Loucy (cell line): ENCODE measurements around the gene DHRS4.
"Not testable (repeated sequence)": the region's sequence is repeated elsewhere in the genome, so short reads cannot be mapped to it uniquely, and the experiment has no call there.

ENCODE experiments used
- H2AFZ ChIP-seq: fragments of 200-600 bp; sonication (generic); 2 replicates; pipeline ENCODE4 v1.6.0; 2016; ENCODE audit warnings: antibody characterized with exemption, mild to moderate bottlenecking, low read length, moderate library complexity
- H3F3A ChIP-seq: fragments of 200-600 bp; 2 replicates; pipeline ENCODE4 v1.6.0; 2016; ENCODE audit warnings: antibody characterized with exemption, low read depth, mild to moderate bottlenecking
- H3K27me3 ChIP-seq: fragments of 200-600 bp; sonication (generic); 2 replicates; pipeline ENCODE4 v1.6.1; 2014; ENCODE audit warnings: low read length, mild to moderate bottlenecking; ENCODE audit not compliant: insufficient read depth, poor library complexity, severe bottlenecking
- H3K36me3 ChIP-seq: fragments of 200-600 bp; sonication (generic); 2 replicates; pipeline ENCODE4 v1.6.1; 2016; ENCODE audit warnings: low read length; ENCODE audit not compliant: insufficient read depth
- H3K4me1 ChIP-seq: fragments of 200-600 bp; sonication (generic); 2 replicates; pipeline ENCODE4 v1.5.1; 2014; ENCODE audit warnings: low read length, mild to moderate bottlenecking; ENCODE audit not compliant: insufficient read depth, poor library complexity, severe bottlenecking
- H3K4me2 ChIP-seq: fragments of 200-600 bp; sonication (generic); 2 replicates; pipeline ENCODE4 v1.6.0; 2014; ENCODE audit warnings: antibody characterized with exemption, low read length, low read depth, mild to moderate bottlenecking; ENCODE audit not compliant: poor library complexity, severe bottlenecking
- H3K4me3 ChIP-seq: fragments of 200-600 bp; sonication (generic); 2 replicates; pipeline ENCODE4 v1.5.1; 2014; ENCODE audit warnings: low read length, mild to moderate bottlenecking, mixed read lengths; ENCODE audit not compliant: poor library complexity, severe bottlenecking
- H3K79me2 ChIP-seq: fragments of 200-600 bp; sonication (generic); 2 replicates; pipeline ENCODE4 v1.6.1; 2014; ENCODE audit warnings: low read length; ENCODE audit not compliant: insufficient read depth
- H3K9ac ChIP-seq: fragments of 200-600 bp; sonication (generic); 2 replicates; pipeline ENCODE4 v1.6.0; 2014; ENCODE audit warnings: mild to moderate bottlenecking, low read depth, low read length, moderate library complexity; ENCODE audit not compliant: poor library complexity, severe bottlenecking
- H3K9me2 ChIP-seq: fragments of 200-600 bp; sonication (generic); replicated peaks from 2 replicates; pipeline ENCODE4 v1.6.1; 2016; ENCODE audit warnings: low read depth, low read length, mixed read lengths
- H3K9me3 ChIP-seq: fragments of 200-600 bp; sonication (generic); 2 replicates; pipeline ENCODE4 v1.6.1; 2014; ENCODE audit warnings: mild to moderate bottlenecking, antibody characterized with exemption, low read length, low read depth; ENCODE audit not compliant: insufficient read depth
- H4K20me1 ChIP-seq: fragments of 200-600 bp; sonication (generic); 2 replicates; pipeline ENCODE4 v1.6.0; 2014; ENCODE audit warnings: antibody characterized with exemption, low read length, mild to moderate bottlenecking; ENCODE audit not compliant: insufficient read depth, poor library complexity, severe bottlenecking
- EZH2phosphoT487 ChIP-seq: fragments of 200-600 bp; IDR thresholded peaks from 2 replicates; pipeline ENCODE4 v1.6.1; 2018; ENCODE audit warnings: antibody characterized with exemption, mild to moderate bottlenecking, moderate library complexity, borderline replicate concordance
- TF ChIP-seq, protein P1 (sequence below): fragments of 200-600 bp; sonication (generic); conservative IDR thresholded peaks from 2 replicates; pipeline ENCODE4 v1.5.1; 2014; ENCODE audit warnings: mild to moderate bottlenecking, antibody characterized with exemption, low read length

DHRS4 gene

DNA sequence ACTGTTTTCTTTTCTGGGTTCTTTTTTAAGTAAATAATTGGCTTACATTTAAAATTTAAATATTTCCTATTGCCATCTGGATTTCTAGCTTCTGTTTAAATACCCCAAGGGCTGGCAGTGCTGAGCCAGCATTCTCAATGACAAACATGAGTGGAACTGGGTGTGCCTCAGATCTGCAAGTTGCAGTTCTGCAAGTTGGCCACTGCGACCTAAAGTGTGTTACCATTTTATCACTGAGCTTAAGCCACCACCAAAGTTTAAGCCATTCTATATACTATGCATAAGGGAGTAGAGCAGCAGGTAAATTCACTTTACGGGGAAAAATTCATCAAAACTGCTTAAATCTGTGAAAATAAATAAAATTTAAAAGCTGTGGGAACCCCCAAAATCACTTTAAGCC, 23.6 kb downstream of the DHRS4 start:
- H3F3A ChIP-seq, H4K20me1 ChIP-seq, H3K4me2 ChIP-seq, H2AFZ ChIP-seq, H3K9me3 ChIP-seq, H3K4me3 ChIP-seq, H3K79me2 ChIP-seq, H3K36me3 ChIP-seq, H3K4me1 ChIP-seq, H3K9me2 ChIP-seq, H3K27me3 ChIP-seq, H3K9ac ChIP-seq: not testable (repeated sequence)
- TF ChIP-seq, protein P1, sequence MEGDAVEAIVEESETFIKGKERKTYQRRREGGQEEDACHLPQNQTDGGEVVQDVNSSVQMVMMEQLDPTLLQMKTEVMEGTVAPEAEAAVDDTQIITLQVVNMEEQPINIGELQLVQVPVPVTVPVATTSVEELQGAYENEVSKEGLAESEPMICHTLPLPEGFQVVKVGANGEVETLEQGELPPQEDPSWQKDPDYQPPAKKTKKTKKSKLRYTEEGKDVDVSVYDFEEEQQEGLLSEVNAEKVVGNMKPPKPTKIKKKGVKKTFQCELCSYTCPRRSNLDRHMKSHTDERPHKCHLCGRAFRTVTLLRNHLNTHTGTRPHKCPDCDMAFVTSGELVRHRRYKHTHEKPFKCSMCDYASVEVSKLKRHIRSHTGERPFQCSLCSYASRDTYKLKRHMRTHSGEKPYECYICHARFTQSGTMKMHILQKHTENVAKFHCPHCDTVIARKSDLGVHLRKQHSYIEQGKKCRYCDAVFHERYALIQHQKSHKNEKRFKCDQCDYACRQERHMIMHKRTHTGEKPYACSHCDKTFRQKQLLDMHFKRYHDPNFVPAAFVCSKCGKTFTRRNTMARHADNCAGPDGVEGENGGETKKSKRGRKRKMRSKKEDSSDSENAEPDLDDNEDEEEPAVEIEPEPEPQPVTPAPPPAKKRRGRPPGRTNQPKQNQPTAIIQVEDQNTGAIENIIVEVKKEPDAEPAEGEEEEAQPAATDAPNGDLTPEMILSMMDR: peak; percentile 51

DNA sequence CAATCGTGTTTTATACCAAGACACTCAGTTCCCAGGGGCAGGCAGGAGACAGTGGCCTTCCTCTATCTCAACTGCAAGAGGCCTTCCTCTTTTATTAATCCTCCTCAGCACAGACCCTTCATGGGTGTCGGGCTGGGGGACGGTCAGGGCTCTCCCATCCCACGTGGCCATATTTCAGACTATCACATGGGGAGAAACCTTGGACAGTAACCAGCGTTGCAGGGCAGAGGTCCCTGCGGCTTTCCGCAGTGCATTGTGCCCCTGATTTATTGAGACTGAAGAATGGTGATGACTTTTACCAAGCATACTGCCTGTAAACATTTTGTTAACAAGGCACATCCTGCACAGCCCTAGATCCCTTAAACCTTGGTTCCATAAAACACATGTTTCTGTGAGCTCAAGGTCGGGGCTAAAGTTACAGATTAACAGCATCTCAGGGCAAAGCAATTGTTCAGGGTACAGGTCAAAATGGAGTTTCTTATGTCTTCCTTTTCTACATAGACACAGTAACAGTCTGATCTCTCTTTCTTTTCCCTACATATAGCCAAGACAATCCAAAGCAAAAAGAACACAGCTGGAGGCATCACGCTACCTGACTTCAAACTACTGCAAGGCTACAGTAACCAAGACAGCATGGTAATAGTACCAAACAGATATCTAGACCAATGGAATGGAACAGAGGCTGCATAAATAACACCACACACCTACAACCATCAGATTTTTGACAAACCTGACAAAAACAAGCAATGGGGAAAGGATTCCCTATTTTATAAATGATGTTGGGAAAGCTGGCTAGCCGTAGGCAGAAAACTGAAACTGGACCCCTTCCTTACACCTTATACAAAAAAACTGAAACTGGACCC, 28.6 kb downstream of the DHRS4 start:
- H3K4me2 ChIP-seq, H3F3A ChIP-seq, H3K9ac ChIP-seq, H3K4me1 ChIP-seq, H3K27me3 ChIP-seq, H3K79me2 ChIP-seq, H3K9me2 ChIP-seq, H3K9me3 ChIP-seq, H4K20me1 ChIP-seq, H2AFZ ChIP-seq, H3K36me3 ChIP-seq, H3K4me3 ChIP-seq: not testable (repeated sequence)

DNA sequence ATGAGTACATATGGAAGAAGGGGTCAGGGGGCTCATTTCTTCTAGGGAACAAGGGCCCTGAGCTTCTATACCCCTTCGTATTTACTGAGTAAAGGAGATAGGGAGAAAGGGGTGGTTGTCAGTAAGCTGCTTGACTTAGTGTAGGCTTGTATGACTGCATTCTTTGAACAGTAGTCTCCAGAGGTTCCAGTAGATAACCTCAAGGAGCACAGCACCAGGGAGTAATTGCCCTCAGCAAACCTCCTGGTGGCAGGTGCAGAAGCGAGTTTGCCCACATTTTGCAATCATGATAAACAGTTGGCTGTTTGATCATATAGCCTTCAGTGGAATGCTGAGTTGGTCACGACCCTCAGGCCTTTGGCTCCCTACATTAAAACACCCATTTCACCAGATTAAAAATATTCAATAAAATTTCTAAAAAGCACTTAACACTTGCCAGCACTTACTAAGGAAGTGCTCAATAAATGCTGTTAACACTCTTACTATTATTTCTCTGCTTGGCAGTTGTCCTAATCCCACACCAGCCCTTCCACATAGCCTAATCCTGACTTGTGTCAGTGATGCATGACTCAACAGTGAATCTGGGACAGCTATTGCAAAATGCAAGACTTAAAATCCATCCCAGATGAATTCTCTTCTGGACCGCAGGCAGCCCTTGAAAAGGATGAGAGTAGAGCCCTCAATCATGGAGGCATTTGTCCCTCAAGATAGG, 31.5 kb downstream of the DHRS4 start:
- Histone ChIP-seq H3K4me1 (peaks cover 8% of the 10 kb centered on the region), H3K9me2 (no peaks in the 10 kb centered on the region), H3K27me3 (no peaks in the 10 kb centered on the region), H4K20me1 (no peaks in the 10 kb centered on the region), H3K9me3 (no peaks in the 10 kb centered on the region), H3K4me3 (no peak overlapping the region), H2AFZ (no peak overlapping the region), H3K4me2 (no peak overlapping the region), H3K79me2 (peaks cover 9% of the 10 kb centered on the region), H3K36me3 (no peaks in the 10 kb centered on the region), H3F3A (no peaks in the 10 kb centered on the region), H3K9ac (no peak overlapping the region)
- TF ChIP-seq, protein P1: no peak
- TF ChIP-seq EZH2phosphoT487: no peak

DNA sequence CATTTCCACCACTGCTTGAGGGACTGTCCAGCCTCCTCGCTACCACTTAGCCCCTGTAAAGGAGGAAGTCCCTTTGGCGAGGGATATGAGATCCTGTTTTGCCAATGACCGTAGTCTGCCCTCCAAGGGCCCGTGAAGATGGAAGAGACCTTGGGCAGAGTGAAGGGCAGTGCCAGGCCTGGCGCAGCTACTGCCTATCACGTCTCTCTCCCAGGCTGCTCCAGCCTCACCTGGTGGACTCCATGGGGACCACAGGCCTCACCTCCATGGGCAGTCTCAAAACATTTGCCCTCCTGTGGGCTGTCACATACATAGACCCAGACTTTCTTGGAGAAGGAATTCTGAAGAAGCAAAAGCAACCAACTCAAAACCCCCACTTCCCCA, 34.6 kb downstream of the DHRS4 start:
- peak overlapping the region; percentile 86 for H3K4me3 ChIP-seq
- H3K4me1 ChIP-seq, H3K36me3 ChIP-seq, H2AFZ ChIP-seq, H3K9me3 ChIP-seq, H3K79me2 ChIP-seq, H4K20me1 ChIP-seq, H3K9me2 ChIP-seq, H3K27me3 ChIP-seq, H3F3A ChIP-seq: not testable (repeated sequence)
- H3K9ac ChIP-seq: peak overlapping the region; percentile 95
- peak overlapping the region; percentile 57 for H3K4me2 ChIP-seq

DNA sequence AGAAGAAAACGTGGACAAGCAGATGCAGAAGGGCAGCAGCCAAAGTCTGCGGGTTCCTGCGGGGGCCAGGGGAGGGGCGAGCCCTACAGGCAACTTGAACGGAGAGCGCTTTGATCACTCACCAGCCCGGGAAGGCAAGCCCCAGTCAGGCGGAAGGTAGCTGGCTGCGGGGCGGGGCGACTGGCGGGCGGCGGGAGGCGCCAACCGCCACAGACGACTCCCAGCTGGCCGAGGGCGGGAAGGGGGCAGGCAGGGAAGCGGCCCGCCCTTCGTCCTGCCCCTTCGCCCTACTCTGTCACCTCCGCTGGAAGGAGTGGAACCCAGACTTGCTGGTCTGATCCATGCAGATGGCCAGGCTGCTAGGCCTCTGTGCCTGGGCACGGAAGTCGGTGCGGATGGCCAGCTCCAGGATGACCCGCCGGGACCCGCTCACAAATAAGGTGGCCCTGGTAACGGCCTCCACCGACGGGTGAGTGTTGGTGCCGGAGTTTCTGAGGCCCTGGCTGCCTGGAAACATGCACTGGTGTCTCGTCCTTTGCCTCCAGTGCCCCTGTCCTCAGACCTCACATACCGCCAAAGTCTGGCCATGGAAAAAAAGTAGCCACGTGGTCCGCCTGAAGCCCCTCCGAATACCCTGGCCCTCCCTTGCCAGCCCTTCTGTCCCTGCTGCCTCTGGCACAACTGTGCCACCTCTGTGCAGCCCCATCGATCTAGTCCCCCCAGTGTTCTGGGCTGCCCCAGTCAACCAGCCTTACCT, 35.2 kb downstream of the DHRS4 start, which contains the start of gene DHRS4L2:
TSS of gene DHRS4L2 (plus strand) at position 323 of the 757 bp plus-strand sequence. CDS start at position 342, 19 bp downstream.
- not testable (repeated sequence) for H3K27me3 ChIP-seq, H4K20me1 ChIP-seq, H3K9me2 ChIP-seq, H3K79me2 ChIP-seq, H3K4me1 ChIP-seq, H3K36me3 ChIP-seq, H2AFZ ChIP-seq, H3F3A ChIP-seq, H3K9me3 ChIP-seq
- Histone ChIP-seq H3K9ac (peak within 1 kb of the TSS; percentile 95), H3K4me2 (peak within 1 kb of the TSS; percentile 74), H3K4me3 (peak within 1 kb of the TSS; percentile 86)
